Fibroblast of the aortic adventitia (primary cell): ENCODE data around the gene RECK. TPM values are rescaled to one million over a fixed set of nuclear protein-coding genes. Genes with fewer than 3 reads are reported as not detected.
A peak's percentile ranks its signal among the peaks of the same experiment; 100 is the strongest.

Source experiments
- DNase-seq: peaks from one replicate; pipeline ENCODE4 v3.0.0-alpha.2; 2010; ENCODE audit warnings: low read depth
- H3K4me3 ChIP-seq: 2 replicates; pipeline ENCODE4 v1.5.1; 2011; ENCODE audit warnings: low read depth, mild to moderate bottlenecking, control low read depth, low read length, moderate library complexity
- CTCF ChIP-seq: IDR thresholded peaks from 2 replicates; pipeline ENCODE4 v1.5.1; 2011; ENCODE audit warnings: mild to moderate bottlenecking, low read length, control low read depth, inconsistent platforms; ENCODE audit not compliant: insufficient read depth
- total RNA-seq: library from RNA; depleted of rRNA; stranded (reverse); fragments of >200 nt; gene quantifications from 2 replicates; pipeline ENCODE4 v1.2.3, GENCODE V29; 2012; ENCODE audit warnings: low replicate concordance

RECK gene
- total RNA-seq, 1 donor: 61.8 TPM

- TF ChIP-seq CTCF: no peak
- H3K4me3 ChIP-seq: no peak overlapping the region
- no peak for DNase-seq
Observed at GRCh38 chr9:36092509-36093215, 55.9 kb downstream of the RECK start.

GRCh38 chr9:36093384-36093783 is 56.7 kb downstream of the RECK start:
- DNase-seq: no peak
- TF ChIP-seq CTCF: no peak
- no peak overlapping the region for H3K4me3 ChIP-seq

- H3K4me3 ChIP-seq: no peak overlapping the region
- no peak for TF ChIP-seq CTCF
- DNase-seq: no peak
Observed at GRCh38 chr9:36099718-36100117, 63.0 kb downstream of the RECK start.

GRCh38 chr9:36100532-36100931 is 63.8 kb downstream of the RECK start:
- DNase-seq: peak; percentile 66
- TF ChIP-seq CTCF: peak; percentile 23
- H3K4me3 ChIP-seq: no peak overlapping the region

GRCh38 chr9:36101916-36102741 is 65.4 kb downstream of the RECK start:
- no peak for TF ChIP-seq CTCF
- DNase-seq: peak; percentile 100
- H3K4me3 ChIP-seq: no peak overlapping the region

- peak; percentile 74 for TF ChIP-seq CTCF
- no peak overlapping the region for H3K4me3 ChIP-seq
- peak; percentile 94 for DNase-seq
Observed at GRCh38 chr9:36102742-36103495, 66.2 kb downstream of the RECK start.
